ENCODE data around the gene C6orf58.
A peak's percentile ranks its signal among the peaks of the same experiment; 100 is the strongest.

The C6orf58 gene

GRCh38 chr6:127576874-127577273 lies at the start of gene C6orf58:
C6orf58 (plus strand) TSS chr6:127577174; CDS start chr6:127577186, 12 bp downstream.
- no peak for DNase-seq

- no peak for DNase-seq
These were observed 44.0 kb upstream of the C6orf58 start for GRCh38 chr6:127533011-127533410.

DNA sequence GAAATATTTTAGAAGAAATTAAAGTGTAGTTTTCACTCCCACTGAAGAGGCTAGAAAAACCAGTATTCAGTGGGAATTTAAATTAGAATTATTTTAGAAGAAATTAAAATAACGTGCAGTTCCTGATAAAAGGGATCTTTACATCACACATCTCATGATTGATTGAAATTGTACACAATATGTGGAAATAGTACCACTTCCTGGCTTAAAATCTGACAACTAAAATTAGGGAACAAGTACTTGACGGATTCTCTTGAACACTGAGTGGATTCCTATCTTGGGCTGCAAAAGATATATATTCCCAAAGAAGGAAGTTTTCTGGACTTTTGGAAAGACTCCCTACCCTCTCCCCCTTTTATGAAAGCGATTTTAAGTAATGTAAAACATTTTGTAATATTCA lies 43.2 kb upstream of the C6orf58 start:
- no peak for DNase-seq

GRCh38 chr6:127538750-127539264 lies 38.2 kb upstream of the C6orf58 start:
- DNase-seq = peak; percentile 34

DNA sequence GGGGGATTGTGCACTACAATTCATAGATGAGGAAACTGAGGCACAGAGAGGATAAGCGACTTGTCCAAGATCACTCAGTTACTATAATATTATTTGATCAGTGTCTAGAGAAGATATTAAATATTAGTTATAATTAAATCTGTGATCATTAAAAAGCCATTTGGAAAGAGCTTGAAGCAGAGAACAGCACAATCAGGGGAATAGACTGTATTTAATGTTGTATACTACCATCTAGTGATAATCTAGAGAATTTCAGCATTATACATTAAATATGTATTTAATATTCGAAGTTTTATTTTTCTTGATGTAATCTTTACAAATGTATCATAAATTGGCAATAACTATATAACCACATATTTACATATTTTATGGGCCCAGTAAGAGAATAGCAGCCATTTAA lies 37.7 kb upstream of the C6orf58 start:
- peak; percentile 66 for DNase-seq

GRCh38 chr6:127547215-127547614 lies 29.8 kb upstream of the C6orf58 start:
- DNase-seq = peak; percentile 45

- peak; percentile 10 for DNase-seq
These were observed 28.9 kb upstream of the C6orf58 start for GRCh38 chr6:127547904-127548649.

DNA sequence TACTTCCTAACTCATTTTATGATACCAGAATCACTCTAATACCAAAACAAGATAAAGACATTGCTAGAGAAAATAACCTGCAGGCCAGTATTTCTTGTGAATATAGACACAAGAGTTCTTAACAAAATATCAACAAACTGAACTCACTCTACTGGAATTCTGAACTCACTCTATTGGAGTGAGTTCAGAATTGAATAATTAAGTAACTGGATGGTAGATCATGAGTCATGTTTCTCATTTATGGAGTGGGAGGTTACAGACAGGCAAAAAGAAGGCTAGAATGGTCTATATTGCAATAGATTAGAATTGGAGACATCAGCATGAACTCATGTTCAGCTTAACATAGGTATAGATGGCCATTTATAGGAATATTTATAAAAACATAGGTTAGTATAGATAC lies 26.6 kb upstream of the C6orf58 start:
- DNase-seq = no peak

GRCh38 chr6:127554435-127555006 lies 22.5 kb upstream of the C6orf58 start:
- DNase-seq = peak; percentile 87

GRCh38 chr6:127561660-127562059 lies 15.3 kb upstream of the C6orf58 start:
- peak; percentile 31 for DNase-seq

DNA sequence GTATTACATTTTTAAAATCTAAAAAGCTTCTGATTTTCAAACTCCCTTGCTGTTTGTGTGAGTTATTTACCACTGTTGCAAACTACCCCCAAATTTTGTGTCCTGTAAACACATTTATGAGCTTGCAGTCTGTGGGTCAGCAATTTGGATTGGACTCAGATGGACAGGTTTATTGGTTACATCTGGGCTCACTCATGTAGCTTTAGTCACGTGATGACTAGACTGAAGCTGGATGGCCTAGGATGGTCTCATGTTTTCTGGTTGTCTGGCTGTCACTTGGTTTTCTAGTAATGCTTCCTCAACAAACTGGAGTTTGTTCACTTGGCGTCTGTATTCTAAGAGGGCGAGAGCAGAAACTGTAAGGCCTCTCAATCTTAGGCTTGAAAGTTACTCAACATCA lies 12.2 kb upstream of the C6orf58 start:
- peak; percentile 71 for DNase-seq

- DNase-seq = peak; percentile 71
These were observed 10.9 kb upstream of the C6orf58 start for GRCh38 chr6:127566119-127566518.

- no peak for DNase-seq
These were observed 10.3 kb upstream of the C6orf58 start for GRCh38 chr6:127566651-127567050.

- DNase-seq = no peak
These were observed 9.5 kb upstream of the C6orf58 start for GRCh38 chr6:127567476-127567875.

GRCh38 chr6:127570739-127571389 lies 6.1 kb upstream of the C6orf58 start:
- DNase-seq = peak; percentile 60

DNA sequence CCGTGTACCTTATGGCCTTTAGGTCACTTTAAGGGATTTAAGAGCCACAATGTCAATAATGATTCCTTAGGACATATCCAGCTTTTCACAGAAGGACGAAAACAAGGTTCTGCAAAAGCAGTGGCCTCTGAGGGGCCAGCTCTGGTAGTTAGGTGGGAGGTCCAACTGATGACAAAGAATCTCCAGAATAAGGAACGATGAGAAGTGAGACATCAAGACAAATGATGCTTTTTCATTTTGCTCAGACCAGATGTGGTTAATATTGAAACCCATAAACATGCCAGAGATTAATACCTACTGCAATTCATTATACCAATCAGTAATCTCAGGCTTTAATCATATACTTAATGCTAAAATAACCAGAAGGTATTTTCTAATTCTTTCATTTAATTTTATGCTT lies 1.9 kb downstream of the C6orf58 start:
- no peak for DNase-seq

GRCh38 chr6:127581576-127581975 lies 4.6 kb downstream of the C6orf58 start:
- DNase-seq = no peak

DNA sequence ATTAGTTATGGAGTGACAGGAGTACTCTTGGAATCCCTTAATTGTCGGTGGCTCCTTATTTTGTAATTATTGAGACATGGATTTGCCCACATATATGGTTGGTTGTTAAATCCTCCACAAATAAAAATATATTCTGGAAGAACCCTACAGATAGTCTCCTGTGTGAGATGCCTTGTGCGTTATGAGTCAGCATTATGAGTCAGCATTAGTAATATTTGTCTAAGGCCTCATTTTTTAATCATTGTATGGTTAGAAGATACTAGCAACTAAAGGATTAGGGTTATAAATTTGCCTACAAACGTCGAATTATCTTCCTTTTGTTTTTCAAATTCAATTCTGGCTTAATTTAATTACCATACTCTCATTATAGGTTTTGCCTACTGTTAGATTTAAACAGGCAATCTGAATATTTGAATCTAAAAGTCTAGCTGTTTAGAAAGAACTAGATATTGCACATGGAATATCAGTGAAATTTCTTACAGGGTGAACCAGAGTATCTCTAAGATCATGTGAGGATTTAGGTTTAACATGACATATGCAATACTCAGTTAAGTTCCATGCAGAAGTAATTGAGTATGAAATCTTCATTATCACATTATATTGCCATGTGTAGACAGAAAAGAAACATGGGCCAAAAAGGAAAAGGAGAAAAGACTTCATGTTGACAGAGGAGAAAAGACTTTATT lies 5.9 kb downstream of the C6orf58 start:
- DNase-seq = no peak

DNA sequence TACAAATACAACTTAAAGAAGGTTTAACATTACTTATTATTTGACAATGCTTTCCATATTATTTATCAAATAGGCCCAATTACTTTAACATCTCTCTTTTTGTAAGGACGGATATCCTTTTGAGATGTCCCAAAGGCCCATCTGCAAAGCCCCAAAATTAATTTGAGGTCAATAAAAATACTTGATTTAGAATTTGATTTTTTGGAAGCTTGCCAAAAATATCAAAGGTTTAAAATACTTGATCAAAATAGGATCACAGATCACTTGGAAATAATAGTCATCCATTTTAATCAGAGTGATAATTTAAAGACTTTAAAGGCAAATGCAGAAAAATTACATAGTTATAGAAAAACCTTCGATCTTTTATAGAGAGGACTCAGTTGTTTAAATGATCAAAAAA lies 8.1 kb downstream of the C6orf58 start:
- no peak for DNase-seq

DNA sequence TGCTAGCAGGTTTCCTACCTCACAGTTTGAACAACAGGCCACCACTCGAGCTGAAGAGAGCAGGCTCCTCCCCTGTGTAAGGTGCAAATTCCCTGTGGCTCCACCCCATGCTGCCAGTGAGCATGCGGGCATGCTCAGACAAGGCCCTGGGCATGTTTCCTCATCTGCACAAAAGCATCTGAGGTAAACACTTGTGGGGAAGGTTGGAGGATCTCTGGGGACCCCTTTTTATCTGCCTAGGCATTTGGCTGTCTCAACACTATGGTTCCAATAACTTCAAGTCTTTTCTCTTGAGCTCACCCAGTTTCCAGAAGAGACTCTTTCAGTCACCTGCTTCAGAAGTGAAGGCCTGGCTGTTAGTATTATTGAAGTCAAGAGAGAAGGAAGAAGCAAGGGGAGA lies 9.4 kb downstream of the C6orf58 start:
- peak; percentile 71 for DNase-seq

- DNase-seq = no peak
These were observed 10.9 kb downstream of the C6orf58 start for GRCh38 chr6:127587875-127588274.

GRCh38 chr6:127589135-127589534 lies 12.2 kb downstream of the C6orf58 start:
- DNase-seq = no peak

- DNase-seq = no peak
These were observed 13.4 kb downstream of the C6orf58 start for GRCh38 chr6:127590344-127590743.

Measured in NCI-H69 (cell line).